LNCAP (cell line): ENCODE results near the gene ZFP3.

ENCODE experiments used
- CTCF ChIP-seq: fragments of 450-650 bp; IDR thresholded peaks from 2 replicates; pipeline ENCODE4 v1.5.1; 2017; ENCODE audit warnings: mild to moderate bottlenecking

ZFP3 gene

GRCh38 chr17:5097101-5097834, 19.0 kb downstream of the ZFP3 start:
- no peak for TF ChIP-seq CTCF

DNA sequence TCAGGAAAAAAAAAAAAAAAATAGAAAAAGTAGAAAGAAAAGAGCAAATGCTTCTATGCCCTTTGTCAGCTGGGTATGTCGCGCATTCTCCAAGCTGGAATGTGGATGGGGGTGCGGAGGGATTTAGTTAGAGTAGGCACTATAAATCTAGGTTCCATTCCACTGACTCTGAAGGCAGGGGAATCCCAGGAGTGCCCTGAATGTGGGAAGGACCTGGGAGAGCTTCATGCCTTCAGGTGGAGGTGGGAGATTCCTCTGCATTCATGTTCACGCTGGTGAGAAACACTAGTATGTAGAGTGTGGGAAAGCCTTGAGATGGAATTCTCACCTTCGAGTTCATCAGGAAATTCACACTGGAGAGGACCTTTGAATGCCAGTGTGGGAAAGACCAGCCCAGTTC, 21.0 kb downstream of the ZFP3 start:
- TF ChIP-seq CTCF, result no peak

DNA sequence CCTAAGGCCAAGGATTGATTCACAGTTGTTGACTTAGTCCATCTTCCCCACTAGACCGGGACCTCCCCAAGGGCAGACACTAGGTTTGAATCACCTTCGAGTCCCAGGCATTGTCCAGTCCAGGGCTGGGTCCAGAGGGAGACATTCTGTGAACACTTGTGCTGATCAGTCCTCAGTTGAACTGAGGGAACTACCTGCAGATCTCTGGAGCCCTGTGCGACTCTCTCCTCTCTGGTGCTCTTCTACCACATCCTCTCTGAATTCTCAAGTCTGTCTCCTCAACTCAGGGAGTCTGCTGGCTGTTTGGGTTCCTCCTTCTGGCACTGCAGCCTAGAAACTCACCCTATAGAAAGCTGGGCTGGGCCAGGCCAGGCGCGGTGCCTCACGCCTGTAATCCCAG, 22.6 kb downstream of the ZFP3 start:
- TF ChIP-seq CTCF, result no peak

DNA sequence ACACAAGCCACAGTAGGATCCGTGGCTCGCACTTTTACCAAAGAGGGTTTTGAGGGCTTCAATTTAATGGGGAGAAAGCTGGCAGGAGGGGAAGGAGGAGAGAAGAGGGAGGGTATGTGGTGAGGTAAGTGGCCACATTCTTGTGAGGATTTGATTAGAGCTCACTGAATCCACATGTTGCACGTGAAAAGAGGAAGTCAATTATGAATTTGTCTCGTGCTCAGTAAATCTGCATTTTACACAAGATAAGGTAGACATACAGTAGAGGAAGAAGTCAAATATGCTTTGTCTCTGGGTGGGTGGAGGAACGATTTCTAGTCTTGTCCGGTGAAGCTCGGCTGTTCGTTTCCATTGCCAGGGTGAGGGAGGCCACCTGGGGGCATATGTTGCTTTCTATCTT, 32.5 kb downstream of the ZFP3 start:
- no peak for TF ChIP-seq CTCF

DNA sequence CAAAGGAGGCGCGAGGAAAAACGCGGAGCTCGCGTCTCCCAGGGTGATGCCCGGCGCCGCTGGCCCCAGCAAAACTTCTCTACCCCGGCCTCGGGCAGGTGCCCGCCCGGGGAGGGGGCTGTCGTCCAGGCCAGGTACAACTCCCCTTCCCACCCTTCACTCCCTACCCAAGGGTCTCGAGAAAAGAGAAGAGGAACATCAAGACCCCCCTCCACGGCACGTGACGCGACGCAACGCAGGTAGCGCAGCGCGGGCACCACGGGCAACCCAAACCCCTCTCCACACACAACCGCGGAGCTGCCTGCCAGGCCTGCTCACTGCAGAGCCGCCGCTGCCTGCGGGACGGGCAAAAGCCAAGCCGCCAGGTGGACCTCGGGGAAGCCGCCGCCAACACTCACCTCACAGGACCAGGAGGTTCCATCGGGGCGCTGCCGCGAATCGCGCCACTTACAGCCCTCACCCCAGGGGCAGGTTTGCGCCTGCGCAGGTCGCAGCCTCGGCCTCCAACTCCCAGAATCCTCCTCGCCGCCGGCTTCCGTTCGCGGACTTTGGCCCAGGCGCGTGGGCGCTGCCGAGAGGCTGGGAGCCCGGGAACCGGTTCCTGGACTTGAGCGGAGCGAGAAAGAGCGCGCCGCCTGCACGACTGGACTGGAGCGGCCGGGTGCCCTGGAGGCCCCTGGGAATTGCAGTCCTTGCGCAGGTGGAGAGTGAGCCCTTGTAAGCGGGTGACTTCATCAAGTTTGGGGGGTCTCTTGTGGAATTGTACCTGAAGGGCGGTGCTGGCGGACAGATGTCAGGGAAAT, 33.3 kb downstream of the ZFP3 start, which contains the start of gene ZNF232:
Gene ZNF232 (minus strand): TSS at position 477 of the 803 bp plus-strand sequence. CDS start 56 bp downstream, at position 421.
- TF ChIP-seq CTCF, result no peak

DNA sequence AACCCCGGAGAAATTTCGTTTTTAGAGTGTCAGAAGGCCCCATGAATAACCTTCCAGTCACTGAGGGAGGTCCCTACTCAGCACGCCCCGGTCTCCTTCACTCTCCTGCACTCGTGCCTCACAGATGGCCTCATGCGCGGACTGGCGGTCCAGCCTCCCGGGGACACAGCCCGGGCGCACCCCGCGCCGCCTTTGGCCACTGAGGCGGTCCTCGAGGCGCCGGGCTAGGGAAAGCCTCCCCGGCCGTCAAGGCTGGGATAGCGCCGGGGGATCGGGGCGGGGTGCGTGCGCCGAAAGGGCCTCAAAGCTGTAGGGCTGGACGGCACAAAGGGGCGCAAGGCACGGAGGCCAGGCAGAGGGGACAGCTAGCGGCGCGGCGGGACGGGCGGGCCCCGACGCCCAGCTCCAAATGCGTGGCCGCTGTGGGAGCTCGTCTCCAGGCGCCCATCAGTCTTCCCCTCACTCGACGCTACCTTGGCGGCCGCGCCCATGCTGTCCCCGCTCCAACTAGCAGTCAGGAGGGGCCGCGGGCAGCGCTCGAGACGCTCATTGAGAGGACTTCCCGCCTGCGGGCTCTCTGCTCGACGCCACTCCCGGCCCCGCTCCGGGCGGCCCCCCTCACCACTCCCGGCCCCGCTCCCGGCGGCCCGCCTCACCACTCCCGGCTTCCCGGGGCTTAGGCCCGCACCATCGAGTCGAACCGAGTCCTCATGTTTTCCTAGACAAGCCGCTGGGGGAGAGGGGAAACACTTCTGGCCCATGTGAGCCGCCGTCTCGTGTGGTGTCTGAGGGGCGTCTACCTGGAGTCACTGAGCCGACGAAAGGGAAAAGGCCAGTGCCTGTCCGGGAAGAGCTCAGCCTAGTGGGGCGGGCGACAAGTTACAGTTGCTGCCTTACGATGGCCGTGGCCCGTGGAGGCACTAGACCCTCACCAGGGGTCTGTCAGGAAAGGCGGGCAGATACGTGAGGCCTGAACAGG, 37.7 kb downstream of the ZFP3 start, which contains the start of gene USP6:
Gene USP6 (plus strand): TSS at position 360 of the 979 bp plus-strand sequence. CDS start 14,336 bp downstream, outside the sequence.
- TF ChIP-seq CTCF, result no peak

DNA sequence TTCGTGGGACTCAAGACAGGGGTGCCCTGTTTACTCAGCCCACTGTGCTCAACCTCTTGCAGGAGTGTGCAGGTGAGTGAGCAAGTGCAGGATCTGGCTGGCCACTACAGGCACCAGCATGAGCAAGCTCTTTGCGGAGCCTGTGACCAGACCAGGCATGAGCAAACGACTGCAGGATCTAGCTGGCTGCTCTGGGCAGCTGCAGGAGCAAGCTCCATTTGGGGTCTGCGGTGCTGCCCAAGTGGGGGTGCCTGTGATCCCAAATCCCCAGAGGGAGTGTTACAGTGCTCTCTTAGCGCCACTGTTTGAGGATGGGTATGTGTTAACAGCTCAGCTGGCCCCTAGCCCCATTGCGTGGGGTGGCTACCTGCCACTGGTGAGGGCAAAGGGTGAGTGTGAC, 40.0 kb downstream of the ZFP3 start:
- TF ChIP-seq CTCF, result no peak
